Fibroblast of skin of left biceps (primary cell): ENCODE results near the gene FXYD1.
"Not testable (repeated sequence)": the region's sequence is repeated elsewhere in the genome, so short reads cannot be mapped to it uniquely, and the experiment has no call there.

Experiments used
- DNase-seq, 2 experiments: peaks; one replicate each; pipeline ENCODE4 v3.0.0-alpha.2; 2013; ENCODE audit warnings: low read depth in 2 of 2

FXYD1 gene

DNA sequence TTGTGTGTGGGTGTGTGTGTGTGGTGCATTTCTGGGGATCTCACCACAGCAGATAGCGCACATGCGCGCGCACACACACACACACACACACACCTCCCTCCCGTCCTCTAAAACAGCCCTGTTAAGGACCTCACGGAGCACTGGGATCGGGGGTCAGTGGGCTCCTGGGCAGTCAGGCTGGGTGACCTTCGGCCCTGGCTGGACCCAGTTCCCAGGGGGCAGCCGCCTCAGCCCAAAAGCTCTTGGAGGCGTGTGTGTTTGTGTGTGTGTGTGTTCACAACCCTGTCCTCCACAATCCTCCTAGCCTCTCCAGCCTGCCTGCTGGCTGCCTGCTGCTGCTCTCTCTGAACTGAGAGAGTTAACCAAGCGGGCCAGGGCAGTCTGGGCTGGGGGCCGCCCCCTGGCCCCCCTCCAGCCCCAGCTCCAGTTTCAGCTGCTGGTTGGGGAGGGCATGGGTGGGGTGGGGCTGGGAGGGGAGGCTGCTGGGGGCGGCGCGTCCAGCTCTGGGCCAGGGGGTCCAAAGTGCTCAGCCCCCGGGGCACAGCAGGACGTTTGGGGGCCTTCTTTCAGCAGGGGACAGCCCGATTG lies at the start of gene FXYD1:
Gene FXYD1, plus strand, starts transcription at position 520 of the 588 bp plus-strand sequence. CDS start 1,256 bp downstream, outside the sequence.
- DNase-seq: no peak

DNA sequence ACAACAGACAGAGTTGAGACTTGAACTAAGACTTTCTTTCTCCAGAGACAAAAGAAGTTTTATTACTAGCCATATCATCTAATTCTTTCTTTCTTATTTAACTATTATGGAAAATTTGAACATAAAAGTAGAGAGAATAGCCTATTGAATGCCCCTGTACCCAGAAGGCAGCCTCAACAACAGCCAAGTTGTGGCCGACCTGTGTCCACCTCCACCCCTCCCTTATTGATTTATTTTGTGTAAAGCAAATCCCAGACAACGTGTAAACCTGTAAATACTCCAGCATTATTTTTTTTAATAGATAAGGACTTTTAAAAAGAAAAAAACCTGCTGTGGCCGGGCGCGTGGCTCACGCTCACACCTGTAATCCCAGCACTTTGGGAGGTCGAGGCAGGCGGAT lies 49.1 kb upstream of the FXYD1 start:
- DNase-seq: no peak

DNA sequence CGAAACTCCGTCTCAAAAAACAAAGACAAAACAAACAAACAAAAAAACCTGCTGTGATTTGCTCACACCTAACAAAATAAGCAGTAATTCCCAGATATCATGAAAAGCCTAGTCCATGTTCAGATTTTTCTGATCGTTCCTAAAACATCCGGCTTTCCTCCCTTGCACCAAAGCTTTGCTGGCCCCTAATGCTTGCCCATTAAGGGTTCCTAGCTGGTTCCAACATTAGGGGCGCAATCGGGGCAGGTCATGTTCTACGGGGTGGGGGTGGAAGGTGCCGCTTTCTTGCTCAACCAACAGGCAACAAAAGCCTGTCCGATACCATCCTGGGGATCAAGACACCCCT lies 48.5 kb upstream of the FXYD1 start:
- DNase-seq: no peak

DNA sequence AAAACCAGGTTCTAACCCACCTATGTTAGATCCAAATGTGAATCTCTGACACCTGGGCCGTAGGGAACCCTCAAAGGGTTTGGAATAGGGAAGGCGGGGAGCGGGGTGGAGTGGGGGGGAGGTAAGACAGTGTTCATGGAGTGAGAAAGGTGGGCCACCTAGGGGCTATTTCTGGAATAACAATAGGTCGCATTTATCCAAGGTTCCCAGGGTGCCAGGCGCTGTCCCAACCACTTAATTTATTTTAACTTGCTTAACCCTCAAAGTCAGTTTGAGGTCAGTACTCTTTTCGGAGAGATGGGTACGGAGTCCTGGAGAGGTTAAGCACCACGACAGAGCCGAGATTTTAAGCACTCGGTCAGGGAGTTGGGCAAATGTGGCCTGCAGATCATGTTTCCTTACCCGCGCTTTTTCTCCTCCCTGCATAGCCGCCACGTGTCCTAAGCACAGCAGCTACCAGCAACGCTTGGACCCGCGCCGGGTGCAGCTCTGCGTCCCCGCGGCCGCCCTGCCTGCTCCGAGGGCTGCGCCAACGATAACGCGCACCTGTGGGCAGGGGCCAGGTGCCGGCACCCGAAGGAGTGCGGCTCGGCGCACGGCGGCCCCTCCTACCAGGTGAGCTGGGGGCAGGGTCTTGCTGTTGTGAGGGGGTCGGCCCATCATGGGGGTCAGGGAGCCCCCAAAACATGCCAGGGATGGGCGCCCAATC lies 48.0 kb upstream of the FXYD1 start:
- peak in 1 of 2 experiments; percentile 15 for DNase-seq

DNA sequence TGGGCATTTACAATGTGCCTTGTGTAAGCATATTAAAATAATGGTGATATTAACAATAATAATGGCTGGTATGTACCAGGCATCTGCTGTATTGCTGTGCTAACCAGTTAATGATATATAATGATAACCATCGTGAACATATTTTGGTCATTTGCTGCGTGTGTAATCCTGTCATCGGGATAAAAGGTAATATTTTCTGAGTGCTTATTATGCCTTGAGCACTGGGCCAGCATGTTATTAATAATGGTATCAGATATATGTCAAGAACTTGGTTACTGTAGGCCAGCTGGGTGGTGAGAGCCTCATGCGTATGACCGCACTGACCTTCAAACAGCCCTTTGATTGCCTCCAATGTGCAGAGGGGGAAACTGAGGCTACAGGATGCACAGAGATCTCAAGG lies 45.2 kb upstream of the FXYD1 start:
- no peak for DNase-seq

DNA sequence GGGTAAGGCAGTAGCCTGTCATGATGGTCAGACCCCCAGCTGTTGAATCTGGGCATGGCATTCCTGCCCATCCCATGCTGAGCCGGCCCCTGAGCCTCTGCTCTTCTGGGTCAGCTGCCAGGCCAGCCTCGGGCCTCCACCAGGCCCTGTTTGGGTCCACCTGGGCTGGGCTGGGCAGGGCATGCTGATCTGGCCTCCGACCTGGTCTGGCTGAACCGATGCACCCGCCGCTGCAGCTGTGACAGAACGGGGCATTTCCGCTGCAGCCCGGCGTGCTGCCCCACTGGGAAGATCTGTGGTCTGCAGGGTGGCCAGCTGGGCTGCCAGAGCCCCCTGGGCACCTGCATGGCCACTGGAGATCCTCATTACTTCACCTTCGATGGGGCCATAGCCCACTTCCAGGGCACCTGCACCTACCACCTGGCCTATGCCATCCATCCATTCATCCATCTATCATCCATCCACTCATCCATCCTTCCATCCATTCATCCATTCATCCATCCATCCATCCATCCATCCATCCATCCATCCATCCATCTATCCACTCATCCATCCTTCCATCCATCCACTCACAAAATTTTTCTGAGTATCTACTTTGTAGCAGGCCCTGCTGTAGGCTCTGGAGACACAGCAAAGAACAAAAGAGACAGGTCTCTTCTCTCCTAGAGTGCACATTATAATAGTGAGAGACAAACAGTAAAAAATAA lies 44.5 kb upstream of the FXYD1 start:
- DNase-seq: no peak

DNA sequence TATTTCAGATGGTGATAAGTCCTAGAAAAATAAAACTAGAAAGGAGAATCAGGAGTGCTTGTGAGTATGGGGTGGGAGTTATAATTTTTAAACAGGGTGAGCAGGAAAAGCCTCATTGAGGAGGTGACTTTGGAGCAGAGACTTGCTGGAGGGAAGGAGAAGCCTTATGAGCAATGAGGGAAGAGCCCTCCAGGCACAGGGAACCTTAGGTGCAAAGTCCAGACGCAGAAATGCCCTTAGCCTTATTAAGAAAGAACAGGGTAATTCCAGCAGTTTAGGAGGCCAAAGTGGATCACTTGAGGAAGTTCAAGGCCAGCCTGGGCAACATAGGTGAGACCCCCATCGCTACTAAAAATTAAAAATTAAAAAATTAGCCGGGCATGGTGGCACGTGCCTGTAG lies 44.0 kb upstream of the FXYD1 start:
- no peak for DNase-seq

DNA sequence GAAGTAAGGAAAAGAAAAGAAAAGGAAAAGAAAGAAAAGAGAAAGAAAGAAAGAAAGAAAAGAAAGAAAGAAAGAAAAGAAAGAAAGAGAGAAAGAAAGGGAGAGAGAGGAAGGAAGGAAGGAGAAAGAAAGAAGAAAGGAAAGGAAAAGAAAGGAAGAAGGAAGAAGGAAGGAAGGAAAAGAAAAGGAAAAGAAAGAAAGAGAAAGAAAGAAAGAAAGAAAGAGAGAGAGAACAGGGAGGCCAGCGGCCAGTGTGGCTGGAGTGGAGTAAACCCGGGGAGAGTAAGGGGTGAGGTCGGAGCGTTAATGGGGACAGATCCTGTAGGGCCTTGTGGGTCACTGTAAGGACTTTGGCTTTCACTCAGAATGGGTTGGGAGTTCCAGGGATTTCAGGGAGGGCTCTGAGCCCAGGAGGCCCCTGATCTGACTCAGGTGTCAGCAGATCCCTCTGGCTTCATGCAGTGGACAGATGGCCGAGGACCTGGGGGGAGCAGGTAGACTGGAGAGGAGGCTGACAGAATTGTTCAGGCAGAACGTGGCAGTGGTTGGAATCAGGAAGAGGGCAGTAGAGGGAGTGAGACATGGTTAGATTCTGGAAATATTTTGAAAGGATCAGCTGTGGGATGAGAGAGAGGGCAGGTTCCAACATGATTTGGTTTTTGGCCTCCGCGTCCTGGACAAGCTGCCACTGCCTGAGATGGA lies 42.8 kb upstream of the FXYD1 start:
- no peak for DNase-seq

DNA sequence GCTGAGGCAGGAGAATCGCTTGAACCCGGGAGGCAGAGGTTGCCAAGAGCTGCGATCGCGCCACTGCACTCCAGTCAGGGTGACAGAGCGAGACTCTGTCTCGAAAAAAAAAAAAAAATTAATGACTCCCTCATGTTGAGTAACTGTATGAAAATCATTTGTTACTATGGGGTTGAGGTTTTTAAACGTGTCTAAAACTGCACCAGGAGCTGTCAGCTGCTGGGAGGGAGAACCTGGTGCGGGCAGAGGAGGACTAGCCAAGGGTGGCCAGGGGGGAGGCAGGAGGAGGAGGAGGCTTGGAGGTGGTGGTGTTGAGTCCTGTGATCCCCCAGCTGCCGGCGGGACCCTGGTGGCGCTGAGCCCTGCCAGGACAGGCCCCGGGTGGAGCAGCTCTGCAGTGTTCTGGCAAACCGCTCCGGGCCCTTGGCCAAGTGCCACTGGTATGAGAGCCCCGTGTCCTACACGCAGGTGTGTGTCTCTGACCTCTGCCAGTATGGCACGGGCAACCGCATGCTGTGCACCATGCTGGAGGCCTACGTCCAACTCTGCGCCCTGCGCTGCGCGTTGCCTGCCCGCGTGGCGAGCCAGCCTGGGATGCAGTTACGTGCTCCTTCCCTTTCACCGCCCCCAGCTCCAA lies 40.1 kb upstream of the FXYD1 start:
- DNase-seq: no peak

DNA sequence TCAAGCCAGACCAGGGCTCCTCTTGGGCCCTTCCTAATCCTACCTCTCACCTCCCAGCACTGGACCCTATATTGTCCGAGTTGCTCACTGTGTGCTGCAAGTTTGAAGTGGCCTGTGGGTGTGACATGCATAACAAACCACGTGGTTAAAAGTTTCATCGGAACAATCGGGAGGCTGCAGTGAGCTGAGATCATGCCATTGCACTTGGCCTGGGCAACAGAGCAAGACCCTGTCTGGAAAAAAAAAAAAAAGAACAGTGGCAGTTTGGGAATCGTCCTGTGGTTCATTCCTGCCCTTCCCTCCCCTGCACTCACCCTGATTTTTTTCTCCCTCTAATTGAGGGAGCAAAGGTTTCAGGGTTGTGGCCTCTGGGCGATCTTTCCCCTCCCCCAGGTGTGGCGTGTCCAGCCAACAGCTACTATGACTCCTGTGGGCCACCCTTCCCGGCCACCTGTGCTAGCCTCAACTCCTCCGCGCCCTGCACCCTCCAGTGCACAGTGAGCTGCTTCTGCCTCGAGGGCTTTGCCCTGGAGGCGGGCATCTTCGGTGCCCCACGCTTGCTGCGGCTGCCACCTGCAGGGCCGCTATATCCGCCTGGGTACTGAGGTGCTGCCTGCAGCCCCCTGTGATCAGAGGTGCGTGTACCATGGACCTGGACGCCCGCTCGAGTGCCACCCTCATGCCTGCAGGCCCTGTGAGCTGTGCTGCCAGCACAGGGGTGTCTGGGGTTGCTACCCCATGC lies 39.3 kb upstream of the FXYD1 start:
- DNase-seq: no peak

DNA sequence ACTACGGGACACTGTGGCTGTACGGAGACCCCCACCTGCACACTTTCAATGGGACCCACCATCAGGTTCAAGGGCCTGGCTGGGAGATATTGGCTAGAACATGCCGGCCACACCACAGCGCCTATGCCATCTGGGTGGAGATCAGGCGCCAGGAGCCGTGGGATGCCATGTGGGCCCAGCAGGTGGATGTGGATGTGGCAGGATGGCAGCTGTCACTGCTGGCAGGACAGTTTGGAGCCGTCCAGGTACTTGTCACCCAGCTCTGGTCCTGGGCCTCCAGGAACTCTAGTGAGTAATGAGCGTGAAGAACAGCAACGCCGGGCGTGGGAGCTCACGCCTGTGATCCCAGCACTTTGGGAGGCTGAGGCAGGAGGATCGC lies 38.7 kb upstream of the FXYD1 start:
- no peak for DNase-seq

DNA sequence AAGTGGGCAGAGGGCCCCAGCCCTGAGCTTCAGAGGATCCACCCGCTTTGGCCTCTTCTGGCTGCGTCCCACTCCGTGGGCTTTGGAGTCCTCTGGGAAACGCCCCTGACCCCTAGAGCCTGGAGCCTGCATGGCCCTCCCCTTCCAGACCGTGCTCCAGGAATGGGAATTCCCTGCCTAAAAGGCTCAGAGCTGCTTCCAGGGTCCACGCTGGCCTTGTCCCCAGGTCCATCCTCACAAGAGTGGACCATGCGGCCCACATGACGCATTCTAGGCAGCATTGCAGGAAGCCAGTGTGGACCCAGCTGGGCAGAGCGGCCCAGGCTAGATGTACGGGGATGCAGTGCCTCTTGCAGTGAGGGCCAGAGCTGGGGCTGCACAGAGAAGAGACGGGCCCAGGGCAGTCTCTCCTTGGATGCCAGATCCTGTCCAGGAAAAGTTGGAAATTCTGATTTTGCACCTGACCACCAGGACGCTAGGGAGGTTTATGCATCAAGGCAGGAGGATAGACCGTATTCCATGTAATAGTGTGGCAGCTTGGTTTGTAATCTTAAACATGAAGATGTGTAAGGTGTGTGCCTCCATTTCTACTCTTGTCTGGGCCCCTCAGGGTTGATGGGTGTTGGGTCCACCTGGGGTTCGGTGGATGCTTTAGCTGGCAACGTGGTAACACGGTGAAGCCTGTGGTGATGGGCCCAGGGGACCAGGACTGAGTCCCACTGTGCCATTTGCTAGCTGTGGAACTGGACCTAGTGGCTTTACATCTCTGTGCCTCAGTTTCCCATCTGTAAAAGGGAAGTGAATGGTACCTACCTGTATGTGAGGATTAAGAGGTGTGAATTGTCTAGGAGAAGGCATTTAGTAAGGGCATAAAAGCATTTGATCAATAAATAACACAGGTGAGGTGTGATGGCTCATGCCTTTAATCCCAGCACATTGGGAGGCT lies 37.8 kb upstream of the FXYD1 start:
- DNase-seq: no peak

DNA sequence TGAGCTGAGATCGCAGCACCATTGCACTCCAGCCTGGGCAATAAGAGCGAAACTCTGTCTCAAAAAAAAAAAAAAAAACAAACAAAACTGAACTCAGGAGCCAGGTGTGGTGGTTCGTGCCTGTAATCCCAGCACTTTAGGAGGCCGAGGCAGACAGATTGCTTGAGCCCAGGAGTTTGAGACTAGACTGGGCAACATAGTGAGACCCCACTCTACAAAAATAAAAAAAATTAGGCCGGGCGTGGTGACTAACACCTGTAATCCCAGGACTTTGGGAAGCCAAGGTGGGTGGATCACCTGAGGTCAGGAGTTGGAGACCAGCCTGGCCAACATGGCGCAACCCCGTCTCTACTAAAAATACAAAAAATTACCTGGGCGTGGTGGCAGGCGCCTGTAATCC lies 36.7 kb upstream of the FXYD1 start:
- not testable (repeated sequence) for DNase-seq

DNA sequence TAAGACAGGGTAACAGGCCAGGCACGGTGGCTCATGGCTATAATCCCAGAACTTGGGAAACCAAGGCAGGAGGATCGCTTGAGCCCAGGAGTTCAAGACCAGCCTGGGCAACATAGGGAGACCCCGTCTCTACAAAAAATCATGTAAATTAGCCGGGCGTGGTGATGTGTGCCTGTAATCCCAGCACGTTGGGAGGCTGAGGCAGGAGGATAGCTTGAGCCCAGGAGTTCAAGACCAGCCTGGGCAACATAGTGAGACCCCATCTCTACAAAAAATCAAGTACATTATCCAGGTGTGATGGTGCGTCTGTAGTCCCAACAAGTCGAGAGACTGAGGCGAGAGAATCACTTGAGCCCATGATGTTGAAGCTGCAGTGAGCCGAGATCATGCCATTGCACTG lies 35.0 kb upstream of the FXYD1 start:
- not testable (repeated sequence) for DNase-seq

DNA sequence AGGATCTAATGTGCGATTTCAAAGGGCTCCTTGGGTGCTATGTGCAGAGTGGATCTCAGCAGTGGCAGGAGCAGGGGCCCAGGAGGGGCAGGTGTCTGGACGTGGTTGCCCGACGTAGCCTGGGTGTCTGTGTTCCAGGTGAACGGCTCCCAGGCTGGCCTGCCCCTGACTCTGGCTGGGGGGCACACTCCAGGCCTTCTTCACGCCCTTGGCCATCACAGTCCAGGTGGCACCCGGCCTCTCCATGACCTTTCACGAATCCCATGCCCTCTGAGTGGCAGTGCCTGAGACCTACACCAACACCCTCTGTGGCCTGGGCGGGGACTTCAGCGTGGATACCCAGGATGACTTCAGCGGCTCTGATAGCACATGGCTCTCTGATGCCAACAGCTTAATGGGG lies 34.3 kb upstream of the FXYD1 start:
- no peak for DNase-seq

DNA sequence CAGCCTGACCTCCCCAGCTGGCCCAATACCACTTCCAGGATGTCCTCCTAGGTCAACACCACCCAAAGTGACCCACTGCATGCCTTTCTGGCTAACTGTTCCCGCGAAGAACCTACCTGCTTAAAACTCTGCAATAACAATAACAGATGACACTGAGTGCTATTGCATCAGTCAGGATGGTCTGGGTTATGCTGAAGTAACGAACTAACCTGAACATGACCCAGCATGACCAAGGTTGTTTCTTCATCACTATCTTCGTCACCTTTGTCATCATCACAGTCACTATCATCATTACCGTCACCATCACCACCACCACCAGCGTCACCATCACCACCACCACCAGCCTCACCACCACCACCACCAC lies 33.6 kb upstream of the FXYD1 start:
- DNase-seq: no peak

DNA sequence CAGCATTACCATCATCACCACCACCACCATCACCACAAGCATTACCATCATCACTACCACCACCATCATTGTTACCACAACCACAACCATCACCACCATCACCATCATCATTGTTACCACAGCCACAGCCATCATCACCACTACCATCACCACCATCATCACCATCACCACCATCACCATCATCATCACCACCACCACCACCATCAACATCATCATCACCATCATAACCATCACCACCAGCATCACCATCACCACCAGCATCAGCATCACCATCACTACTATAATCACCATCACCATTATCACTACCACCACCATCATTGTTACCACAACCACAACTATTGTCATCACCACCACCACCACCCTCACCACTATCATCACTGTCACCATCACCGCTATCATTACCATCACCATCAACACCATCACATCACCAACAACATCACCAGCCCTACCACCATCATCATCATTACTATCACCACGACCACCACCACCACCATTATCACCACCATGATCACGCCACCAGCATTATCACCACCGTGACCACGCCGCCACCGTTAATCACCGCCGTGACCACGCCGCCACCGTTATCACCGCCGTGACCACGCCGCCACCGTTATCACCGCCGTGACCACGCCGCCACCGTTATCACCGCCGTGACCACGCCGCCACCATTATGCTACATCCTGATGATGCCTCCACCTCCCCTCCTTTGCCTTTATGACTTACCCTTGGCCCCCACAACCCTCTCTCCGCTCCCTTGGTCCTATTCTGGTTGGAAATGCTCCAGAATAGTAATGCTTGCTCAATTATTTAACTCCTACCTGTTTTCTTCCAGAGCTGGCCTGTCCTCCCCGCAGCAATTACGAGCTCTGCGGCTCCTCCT lies 33.0 kb upstream of the FXYD1 start:
- DNase-seq: no peak

DNA sequence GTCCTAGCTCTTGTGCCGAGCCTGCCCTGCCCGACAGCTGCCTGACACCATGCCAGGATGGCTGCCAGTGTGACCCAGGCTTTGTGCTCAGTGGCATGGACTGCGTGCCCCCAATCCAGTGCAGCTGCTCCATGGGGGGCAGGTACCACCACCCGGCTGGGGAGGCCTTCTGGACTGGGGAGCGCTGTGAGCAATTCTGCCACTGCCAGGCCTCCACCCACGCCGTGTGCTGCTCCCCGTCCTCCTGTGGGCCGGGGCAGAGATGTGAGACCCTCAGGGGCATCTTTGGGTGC lies 32.4 kb upstream of the FXYD1 start:
- DNase-seq: no peak

DNA sequence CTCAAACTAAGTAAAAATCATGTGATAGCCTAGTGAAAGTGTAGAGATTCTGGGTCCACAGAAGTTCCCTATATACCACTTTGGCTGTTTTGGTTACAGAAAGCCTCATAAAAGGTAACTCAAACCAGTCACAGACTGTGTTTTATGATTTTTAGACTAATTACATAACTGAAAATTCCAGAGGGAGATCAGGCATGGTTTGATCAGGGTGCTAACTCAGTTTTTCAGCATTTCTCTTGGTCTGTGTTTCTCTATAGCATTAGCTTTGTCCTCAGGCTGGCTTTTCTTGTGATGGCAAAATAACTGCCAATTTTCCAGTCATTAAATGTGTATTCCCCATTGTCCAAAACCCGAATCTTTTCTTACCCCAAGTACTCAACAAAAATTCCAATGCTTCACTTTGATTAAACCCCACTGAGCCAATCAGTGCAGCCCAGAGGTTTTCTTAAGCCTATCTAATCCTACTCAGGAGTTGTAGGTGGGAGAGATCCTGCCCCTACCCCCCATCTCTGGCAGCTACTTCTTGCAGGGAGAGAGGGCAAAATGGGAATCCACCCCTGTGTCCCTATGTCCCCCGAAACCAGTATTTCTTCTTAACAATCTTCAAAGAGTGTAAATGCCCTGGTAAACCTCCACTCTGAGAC lies 31.6 kb upstream of the FXYD1 start:
- no peak for DNase-seq
